HS-5 (cell line): ENCODE measurements around the gene SLC25A48.

Experiments used
- DNase-seq: peaks from one replicate; pipeline ENCODE4 v3.0.0-alpha.2; 2012; ENCODE audit warnings: low read depth

The SLC25A48 gene

GRCh38 chr5:135920199-135920598 lies 85.7 kb downstream of the SLC25A48 start:
- DNase-seq = no peak

GRCh38 chr5:135921388-135921787 lies 86.9 kb downstream of the SLC25A48 start:
- DNase-seq = peak; percentile 13

- no peak for DNase-seq
These were observed 95.8 kb downstream of the SLC25A48 start for GRCh38 chr5:135930029-135930948.

DNA sequence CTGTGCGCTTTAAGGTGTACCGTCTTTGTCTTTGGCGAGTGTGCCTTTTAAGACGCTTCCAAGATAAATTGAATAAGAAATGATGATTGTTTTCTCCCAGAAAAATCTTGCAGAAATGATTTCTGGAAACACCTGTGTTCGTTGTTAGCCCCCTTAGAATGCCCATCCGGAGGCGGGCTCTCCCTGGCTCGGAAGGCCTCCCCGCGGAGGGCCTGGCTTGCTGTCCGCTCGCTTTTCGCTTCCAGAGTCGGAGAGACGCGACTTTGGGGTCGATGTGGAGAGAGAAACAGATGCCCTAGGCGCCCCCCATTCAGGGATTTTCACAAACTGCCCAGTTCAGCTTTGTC lies 96.5 kb downstream of the SLC25A48 start:
- DNase-seq = no peak

GRCh38 chr5:135934939-135935338 lies 100.5 kb downstream of the SLC25A48 start:
- DNase-seq = no peak

DNA sequence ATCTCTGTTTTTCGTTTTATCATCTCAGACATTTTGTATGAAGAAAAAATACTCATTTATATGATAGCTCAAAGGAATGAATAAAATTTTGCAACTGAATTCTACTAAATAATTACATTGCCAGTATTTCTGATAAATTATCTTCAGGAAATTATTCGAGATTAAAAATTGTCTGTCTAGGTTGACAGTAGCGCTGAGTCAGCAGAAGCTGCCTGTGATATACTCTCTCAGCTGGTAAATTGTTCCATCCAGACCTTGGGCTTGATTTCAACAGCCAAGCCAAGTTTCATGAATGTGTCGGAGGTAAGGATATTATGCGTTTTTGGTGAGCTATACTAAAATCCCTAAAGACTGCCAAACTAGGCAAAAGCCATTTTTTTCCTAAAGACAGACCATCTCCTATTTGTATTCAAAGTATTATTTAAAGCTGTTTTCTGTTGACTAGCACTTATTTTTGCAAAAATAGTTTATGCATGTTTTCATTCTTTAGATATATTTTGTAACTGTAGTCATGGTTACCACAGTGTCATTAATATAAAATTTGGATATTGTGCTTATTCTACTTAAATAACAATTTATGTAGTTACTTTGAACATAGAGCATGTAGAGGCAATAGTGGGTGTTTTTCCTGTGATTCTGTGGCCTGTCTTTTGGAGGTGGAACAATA lies 102.9 kb downstream of the SLC25A48 start:
- DNase-seq = no peak
